GM18951 (cell line): Measurements from ENCODE around the gene CD72.

ENCODE experiments used
- POLR2A ChIP-seq: IDR thresholded peaks from 4 replicates; pipeline ENCODE4 v1.6.1; 2011; ENCODE audit warnings: mild to moderate bottlenecking; ENCODE audit not compliant: insufficient read length, insufficient read depth; ENCODE audit errors: extremely low read depth
- in situ Hi-C: fragments of 300-500 bp; cut with MboI; formaldehyde crosslinking; loops from one replicate; pipeline ENCODE4 v1.12.0; 2022; ENCODE audit warnings: low sequenced_read_pairs, mixed read lengths, inconsistent platforms; ENCODE audit not compliant: unreplicated experiment

The CD72 gene

DNA sequence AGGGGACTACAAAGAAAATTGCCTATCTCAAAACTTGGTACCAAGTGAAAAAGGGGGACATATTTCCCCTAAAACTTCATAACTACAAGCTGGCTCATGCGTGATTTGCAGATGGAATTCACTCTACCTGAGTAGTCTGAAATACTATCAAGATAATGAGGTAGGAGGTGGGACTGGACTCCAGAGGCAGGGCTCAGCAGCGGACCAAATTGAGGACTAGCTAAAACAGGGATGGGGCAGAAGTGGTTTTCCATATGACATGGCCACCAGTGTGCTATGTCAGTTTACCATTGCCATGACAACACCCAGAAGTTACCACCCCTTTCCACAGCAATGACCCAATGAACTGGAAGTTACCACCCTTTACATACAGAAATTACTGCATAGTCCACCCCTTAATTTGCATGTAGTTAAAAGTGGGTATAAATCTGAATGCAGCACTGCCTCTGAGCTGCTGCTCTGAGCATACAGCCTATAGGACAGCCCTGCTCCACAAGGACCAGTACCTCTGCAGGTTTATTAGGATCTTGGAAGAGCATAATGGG lies 43.6 kb downstream of the CD72 start:
- in situ Hi-C loops: no loop called here

GRCh38 chr9:35570709-35571504 lies 47.3 kb downstream of the CD72 start:
- in situ Hi-C loops: no loop called here
- no peak for TF ChIP-seq POLR2A

More for the DNA sequence above, 43.6 kb downstream of the CD72 start:
- TF ChIP-seq POLR2A: no peak

GRCh38 chr9:35569206-35569605 lies 49.0 kb downstream of the CD72 start:
- TF ChIP-seq POLR2A: no peak
- in situ Hi-C loops: no loop called here

GRCh38 chr9:35568196-35568595 lies 50.0 kb downstream of the CD72 start:
- in situ Hi-C loops: no loop called here
- TF ChIP-seq POLR2A: no peak

DNA sequence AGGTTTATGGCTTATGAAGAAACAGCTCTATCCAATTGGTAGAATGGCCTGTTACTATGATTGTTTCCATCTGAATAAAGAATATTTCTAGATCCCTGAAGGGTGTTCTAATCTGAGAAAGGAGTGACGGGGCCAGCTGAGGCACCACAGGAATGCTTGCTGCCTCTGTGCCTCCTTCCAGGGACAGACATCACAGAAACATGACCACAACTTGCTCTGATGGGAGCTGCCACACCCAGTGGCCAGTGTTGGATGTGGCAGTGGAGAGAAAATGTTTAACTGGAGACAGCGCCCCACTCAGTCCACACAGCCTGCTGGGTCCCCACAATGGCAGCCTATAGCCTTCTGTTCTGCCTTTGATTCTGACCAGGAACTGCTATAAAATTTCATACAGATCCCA lies 51.8 kb downstream of the CD72 start:
- in situ Hi-C loops: no loop called here
- no peak for TF ChIP-seq POLR2A

DNA sequence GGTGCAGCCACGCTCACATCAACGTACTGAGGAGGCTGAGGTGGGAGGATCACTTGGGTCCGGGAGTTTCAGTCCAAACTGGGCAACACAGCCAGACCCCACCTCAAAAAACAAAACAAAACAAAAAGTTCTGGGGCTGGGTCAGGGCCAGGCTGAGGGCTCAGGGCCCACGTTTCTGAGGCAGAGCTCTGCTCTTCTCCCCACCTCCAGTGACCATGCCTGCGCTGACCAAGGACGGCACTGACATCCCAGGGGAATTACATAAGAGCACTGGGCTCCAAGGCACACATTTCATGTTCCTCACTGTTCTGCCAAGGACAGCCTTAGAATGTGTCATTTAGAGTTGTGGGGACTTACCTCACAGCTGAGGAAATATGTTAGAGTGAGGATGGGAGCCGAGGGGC lies 53.6 kb downstream of the CD72 start:
- no peak for TF ChIP-seq POLR2A
- in situ Hi-C loops: no loop called here

- TF ChIP-seq POLR2A: no peak
- in situ Hi-C loops: no loop called here
Measured at GRCh38 chr9:35563791-35564197, 54.4 kb downstream of the CD72 start.

DNA sequence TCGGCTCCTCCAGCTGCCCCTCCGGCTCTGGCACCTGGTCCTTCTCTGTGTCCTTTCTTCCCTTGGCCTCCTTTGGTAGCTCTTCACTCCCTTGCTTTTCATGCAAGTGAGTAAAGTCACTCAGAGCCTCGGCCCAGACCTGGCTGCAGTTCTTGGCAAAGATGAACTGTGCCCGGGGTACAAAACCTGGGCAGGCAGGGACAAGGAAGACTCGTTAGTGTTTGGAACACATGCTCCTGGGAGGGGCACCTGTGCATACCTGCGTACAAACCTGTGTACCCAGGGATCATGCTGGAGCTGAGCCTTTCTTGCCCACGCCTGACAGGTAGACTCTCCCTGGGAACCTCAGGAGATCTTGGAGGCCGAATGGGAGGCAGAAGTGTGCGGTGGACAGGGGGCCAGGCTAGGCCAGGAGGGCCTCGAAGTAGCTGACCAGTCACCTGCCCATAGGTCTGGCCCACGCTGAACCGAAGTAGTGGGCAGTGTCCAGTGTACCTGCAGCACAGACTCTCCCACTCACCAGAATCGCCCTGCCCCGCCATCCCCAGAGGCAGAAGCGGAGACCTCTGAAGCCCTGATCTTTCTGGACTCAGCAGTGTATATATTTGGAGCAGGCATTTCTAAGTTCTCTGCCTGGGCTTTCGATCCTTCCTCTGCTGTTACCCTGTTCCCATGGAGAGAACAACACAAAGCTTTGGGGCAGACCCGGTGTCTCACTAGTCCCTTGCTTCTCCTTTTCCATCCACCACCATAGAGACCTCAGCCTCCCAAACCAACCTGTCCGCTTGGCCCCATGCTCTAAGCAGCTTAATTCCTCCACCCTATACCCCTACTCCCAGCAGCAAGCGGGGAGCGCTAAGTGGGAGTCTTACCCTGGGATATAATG lies 55.1 kb downstream of the CD72 start:
- in situ Hi-C loops: no loop called here
- TF ChIP-seq POLR2A: no peak

- in situ Hi-C loops: no loop called here
- no peak for TF ChIP-seq POLR2A
Measured at GRCh38 chr9:35561468-35562261, 56.5 kb downstream of the CD72 start.

- in situ Hi-C loops: no loop called here
- no peak for TF ChIP-seq POLR2A
Measured at GRCh38 chr9:35560625-35561337, 57.4 kb downstream of the CD72 start.
